Activated CD8-positive, alpha-beta memory T cell treated with anti-CD3 and anti-CD28 coated beads, Interleukin-2, amount 50 U/mL, for 48 hours (primary cell): ENCODE measurements around the gene CCDC183.
"Not testable (repeated sequence)": the region's sequence is repeated elsewhere in the genome, so short reads cannot be mapped to it uniquely, and the experiment has no call there.

Source experiments
- DNase-seq: peaks from one replicate; pipeline ENCODE4 v3.0.0-alpha.2; 2020

CCDC183 gene

DNA sequence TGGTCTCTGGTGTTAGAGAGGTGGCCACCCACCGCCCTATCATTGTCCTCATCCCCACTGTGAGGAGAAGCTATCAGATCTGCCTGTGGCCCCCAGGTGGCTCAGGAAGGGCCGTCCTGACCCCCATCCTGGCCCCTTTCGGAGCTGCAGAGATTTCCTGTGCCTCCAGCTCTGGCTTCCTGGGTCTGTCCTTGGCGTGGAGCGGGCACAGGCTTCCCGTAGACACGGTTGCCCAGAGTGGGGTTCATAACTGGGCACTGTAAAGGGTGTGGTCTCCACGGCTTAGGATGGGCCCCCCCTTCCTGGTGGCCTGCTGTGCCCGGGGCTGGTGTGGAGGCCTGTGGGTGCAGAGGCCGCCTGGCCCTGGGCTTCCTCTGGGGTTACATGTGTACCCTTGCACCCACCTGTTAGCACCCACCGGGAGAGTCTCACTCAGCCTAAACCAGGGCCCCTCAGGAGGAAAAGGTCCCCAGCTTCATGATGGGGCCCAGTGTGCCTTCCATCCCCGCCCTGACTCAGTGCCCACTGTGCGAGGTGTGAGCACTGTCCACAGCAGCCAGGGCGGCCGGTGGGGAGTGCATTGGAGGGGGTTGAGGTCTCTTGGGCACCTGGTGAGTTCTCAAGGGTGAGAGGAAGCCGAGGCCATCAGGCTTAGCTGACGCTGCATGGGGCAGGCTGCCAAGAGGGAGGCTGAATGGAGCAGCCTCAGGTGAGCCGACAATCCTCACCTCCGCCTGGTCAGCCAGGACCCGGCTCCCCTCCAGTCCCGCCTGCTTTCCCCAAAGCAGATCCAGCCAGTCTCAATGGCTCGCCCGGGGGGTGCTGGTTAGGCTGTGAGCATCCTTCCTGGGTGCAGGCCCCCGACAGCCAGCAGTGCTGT, 30.8 kb downstream of the CCDC183 start:
- DNase-seq: no peak

DNA sequence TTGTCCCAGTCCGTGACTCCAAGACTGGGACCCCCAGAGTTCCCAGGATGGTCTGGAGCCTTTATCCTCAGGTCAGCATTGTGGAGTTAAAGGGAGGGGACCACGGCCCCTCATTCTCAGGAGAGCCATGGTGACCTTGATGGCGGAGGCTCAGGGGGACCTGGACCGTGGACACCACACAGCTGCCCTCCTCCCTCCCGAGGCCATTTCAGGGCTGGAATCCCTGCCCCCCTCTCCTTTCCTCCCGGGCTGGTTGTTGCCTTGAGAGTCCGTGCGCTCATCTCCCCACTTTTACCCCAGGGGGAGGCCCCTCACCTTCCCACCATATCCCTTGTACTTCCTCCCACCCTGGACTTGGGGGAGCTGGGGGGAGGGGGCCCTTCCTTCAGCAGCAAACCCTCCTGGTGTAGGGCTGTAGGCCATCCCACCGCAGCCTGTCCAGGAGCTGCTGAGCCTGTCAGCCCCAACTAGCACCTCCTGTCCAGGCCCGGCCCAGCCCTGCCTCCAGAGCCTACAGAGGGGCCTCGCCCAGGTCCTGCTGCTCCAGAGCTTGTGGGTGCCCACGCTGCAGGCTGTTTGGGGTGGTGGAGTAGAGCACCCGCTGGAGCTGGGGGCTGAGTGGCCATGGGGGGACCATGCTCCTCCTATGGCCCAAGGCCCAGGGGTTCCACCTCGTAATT, 31.8 kb downstream of the CCDC183 start:
- no peak for DNase-seq

DNA sequence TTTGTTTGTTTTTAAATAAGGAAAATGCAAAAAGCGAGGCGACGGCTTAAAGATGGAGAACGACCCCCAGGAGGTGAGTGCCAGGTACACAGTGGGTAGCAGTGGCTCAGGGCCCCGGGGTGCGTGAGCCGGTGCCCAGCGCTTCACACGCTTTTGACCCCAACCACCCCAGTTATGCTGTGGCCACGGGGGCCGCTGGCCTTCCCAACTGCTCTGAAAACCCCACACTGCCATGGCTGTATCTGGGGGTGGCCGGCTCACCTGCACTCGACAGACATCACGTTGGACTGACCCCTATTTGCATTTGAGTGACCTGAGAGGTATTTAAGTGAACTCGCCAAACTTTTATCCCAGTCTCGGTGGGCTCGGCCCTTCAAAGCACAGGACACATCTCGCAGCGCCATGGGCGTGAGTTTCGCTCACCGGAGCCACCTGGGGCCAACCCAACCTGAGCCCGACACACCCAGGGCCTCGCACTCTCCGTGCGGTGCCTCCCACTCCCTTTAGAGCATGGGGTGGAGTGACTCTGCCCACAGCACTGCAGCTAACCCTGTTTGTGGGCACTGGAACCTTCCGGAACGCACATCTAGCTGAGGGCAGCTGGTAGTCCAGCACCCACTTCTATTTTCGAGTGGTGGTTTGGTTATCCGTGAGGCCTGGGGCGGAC, 32.5 kb downstream of the CCDC183 start:
- DNase-seq: no peak

DNA sequence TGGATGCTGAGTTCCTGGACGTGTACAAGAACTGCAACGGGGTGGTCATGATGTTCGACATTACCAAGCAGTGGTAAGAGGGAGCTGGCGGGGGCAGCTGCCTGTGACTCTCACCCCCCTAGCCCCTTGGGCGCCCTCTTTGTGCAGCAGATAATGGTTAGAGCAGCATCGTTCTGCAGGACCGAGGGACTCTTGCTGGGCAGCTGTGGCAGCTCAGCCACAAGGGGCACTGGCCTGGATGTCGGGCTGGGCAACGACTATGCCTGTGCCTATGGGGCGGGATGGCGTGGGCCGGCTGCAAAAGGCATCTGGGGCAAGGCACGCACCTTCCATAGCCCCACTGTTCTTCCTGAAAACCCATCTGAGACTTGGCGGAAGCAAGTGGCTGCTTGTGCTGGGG, 33.3 kb downstream of the CCDC183 start:
- no peak for DNase-seq

DNA sequence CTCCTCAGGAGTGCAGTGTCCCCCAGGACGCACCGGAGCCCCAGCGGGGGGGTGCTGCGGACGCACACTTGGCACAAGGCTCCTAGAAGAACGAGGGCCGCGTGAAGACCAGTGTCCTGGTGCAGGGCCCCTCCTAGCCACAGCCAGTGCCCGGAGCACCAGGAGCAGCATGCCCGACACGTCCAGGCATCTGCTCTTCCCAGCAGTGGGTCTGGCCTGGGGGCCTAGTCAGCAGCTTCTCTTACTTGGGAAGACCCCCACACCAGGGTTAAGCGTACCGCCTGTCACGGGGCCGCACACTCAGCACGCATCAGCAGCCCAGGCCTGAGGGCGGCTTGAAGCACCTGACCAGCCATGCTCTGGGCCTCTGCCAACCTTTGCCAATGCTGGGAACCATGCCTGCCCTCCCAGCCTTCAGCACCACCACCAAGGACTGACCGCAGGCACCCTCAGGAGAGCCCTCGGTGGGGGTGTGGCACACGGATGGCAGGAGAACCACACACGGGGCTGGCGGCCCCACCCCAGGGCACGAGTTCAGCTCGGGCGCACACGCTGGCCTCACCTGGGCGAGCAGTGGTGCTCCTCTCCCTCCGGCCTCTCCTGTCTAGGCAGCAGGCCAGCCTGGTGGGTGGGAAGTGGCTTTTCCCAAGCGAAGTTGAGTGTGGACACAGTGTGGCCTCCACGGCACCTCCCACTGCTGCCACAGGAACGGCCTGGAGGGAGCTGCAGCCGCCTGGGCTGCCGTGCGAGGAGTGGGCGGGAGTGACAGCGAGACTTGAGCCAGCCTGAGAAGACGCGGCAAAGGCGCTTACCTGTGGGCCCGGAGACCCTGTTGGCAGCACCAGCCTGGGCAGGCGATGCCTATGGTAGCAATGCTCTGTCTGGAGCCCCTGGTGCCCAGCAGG, 34.1 kb downstream of the CCDC183 start:
- DNase-seq: no peak

DNA sequence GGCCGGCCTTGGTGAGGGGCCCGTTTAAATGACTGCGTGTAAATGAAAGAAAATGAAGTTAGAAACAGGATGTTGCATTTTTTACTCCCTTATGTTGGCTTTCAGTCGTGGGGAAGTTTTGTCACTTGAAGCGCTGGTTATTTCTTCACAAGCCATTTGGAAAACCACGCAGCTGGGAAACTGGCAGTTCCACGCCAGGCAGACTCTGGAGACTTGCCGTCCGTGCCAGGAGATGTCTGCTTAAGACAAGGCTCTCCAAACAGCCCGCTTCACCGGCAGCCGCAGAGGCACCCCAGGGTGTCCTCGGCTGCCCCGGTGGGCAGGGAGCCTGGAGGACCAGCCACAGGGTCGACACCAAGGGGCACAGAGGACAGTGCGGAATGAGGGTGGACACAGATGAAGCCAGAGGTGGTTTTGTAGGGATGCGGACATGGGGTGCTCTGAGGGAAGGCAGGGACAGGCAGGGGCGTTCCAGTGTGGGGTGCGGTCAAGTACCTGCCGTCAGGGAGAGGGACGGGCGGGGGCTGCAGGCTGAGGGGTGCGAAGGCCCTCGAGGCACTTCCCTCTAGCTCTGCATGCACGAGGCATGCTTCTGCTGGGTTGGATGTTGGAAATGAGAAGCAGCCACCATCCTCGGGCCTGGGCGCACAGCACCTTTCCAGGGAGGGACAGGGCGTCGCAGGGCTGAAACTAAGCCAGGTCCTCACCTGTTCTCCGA, 35.0 kb downstream of the CCDC183 start:
- no peak for DNase-seq

DNA sequence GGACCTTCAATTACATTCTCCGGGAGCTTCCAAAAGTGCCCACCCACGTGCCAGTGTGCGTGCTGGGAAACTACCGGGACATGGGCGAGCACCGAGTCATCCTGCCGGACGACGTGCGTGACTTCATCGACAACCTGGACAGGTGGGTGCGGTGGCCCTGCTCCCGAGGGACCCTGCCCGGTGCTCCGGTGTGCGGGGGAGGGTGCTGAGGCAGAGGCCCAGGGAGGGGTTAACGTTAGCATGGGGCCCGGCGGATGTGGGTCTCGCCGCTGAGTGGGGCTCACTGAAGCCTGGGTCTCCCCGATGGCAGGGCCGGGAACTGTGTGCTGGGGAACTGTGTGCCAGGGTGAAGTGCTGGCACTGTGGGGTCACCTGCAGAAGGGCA, 35.6 kb downstream of the CCDC183 start:
- no peak for DNase-seq

DNA sequence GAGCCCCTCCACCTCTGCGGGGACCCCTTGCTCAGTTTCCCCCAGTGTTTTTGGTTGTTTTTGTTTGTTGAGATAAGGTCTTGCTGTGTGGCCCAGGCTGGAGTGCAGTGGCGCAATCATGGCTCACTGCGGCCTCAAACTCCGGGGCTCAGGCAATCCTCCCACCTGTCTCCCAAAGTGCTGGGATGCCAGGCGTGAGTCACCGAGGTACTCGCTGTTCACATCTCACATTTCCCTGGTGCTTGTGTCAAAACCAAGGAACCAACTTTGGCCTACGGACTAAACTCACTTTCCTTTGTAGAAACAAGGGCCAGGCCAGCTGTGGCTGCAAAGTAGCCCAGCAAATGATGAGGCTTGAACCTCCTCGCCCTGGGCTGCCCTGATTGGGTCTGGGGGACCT, 36.4 kb downstream of the CCDC183 start:
- no peak for DNase-seq

DNA sequence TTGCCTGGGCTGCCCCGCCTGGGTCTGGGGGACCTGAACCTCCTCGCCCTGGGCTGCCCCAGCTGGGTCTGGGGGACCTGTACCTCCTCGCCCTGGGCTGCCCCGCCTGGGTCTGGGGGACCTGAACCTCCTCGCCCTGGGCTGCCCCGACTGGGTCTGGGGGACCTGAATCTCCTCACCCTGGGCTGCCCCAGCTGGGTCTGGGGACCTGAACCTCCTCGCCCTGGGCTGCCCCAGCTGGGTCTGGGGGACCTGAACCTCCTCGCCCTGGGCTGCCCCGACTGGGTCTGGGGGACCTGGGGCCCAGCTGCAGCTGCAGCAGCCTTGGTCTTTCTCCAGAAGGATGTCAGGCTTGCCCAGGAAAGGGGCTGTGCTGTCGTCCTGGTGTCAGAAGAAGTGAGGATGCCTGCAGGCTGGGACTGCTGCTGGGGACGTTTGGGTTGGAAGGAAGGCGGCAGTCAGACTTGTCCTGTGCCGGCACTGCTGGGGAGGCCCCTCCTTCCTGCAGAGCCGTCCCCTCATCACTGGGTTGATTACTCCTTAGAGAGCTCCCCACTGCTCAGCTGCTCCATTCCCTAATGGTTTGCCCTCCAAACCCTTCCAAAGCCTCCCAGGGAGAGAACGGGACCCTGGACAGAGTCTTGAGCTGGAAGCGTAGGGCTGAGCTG, 37.4 kb downstream of the CCDC183 start:
- not testable (repeated sequence) for DNase-seq

DNA sequence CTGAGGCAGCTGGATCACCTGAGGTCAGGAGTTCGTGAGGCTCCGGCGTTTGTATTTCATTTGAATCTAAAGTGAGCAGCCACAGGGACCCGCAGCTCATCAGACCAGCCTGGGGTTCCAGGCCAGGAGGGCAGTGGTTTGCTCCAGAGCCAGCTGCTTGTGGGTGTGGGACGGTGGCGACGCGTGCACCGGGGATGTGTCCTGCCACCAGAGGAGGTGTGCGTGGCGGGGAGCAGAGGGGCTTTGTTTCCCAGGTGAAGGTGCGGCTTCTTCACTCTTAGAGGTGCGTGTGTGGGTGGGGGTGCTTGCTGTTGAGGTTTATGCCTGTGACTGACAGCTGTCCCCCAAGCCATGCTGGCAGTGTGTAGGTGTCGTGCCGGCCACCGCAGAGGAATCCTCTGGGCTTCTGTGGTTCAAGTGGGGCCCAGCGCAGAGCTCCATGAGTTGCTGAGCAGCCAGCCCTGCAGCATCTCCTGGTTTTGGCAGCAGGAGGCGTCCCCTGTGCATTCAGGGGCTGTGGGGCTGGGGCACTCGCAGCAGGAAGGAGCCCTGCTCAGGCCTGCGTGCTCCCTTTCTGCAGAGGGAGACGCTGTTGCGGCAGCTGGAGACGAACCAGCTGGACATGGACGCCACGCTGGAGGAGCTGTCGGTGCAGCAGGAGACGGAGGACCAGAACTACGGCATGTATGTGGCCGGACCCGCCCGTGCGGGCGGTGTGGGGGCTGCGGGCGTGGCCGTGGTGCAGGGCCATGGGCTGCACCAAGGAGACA, 39.2 kb downstream of the CCDC183 start:
- no peak for DNase-seq

DNA sequence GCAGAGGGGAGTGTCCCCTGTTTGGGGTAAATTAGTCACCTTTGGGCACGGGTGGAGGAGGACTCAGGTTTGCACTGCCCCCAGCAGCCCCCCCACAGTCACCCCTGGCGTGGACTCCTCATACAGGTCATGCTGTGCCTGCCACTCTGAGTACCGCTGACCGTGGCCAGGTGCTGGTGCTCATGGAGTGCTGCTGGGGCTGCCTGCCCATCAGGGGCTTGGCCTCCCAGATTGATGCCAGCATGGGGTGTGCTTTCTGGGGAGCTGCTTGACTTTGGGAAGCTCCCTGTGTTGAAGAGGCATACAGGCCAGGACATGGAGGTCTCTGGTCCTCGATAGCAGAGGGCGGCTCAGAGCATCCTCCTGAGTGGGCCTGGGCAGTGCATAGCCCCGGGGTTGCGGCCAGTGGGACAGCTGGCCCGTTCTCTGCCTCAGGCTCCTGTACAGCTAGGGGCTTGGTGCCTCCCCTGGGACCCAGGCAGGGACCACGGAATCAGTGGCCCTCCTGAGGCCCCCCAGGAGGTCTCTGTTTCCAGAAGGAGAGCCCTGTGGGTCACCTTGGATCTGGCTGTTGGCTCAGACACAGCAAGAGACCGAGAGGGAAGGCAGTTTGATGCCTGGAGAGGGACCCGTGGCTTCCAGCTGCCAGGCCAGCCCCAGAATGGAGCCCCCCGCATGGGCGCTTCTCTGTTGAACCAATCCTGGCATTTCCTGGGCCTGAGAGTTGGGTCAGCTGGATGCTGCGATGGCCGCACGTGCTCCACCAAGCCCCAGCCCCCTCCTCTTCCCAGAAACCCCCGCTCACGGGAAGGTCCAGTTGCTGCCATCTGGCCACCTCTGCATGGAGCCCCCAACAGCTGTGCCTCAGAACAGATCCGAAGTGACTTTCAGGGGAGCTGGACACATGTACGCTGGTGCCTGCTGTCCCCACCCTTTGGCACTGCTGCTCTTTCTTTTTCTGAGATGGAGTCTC, 40.1 kb downstream of the CCDC183 start:
- no peak for DNase-seq

DNA sequence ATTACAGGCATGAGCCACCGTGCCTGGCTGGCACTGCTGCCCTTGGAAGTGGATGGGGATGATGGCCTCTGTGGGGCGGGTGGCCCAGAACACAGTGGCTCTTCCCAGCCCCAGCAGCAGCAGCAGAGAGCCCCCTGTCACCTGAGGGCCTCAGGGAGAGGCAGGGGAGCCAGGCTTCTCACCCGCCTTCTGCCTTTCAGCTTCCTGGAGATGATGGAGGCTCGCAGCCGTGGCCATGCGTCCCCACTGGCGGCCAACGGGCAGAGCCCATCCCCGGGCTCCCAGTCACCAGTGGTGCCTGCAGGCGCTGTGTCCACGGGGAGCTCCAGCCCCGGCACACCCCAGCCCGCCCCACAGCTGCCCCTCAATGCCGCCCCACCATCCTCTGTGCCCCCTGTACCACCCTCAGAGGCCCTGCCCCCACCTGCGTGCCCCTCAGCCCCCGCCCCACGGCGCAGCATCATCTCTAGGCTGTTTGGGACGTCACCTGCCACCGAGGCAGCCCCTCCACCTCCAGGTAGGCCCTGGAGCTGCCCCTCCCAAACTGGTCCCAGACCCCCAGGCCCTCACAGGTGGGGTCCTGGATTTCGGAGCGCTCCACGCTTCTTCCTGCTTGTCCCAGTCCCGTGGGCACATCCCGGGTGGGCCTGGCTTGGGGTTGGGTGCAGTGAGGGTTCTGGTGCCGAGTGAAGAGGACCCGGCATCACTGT, 41.2 kb downstream of the CCDC183 start:
- no peak for DNase-seq

DNA sequence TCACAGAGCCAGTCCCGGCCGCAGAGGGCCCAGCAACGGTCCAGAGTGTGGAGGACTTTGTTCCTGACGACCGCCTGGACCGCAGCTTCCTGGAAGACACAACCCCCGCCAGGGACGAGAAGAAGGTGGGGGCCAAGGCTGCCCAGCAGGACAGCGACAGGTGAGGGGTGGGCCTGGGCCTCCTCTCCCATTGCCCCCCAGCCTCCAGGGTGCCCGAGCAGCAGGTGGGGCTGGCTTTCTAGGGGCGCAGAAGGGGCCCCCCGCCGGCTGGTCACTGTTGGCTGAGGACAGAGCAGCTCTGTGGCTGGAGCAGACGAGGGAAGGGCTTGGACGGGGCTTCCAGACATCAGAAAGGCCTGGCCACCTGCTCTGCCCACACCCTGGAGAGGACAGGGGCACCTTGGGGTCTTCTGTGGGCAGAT, 41.7 kb downstream of the CCDC183 start:
- not testable (repeated sequence) for DNase-seq

DNA sequence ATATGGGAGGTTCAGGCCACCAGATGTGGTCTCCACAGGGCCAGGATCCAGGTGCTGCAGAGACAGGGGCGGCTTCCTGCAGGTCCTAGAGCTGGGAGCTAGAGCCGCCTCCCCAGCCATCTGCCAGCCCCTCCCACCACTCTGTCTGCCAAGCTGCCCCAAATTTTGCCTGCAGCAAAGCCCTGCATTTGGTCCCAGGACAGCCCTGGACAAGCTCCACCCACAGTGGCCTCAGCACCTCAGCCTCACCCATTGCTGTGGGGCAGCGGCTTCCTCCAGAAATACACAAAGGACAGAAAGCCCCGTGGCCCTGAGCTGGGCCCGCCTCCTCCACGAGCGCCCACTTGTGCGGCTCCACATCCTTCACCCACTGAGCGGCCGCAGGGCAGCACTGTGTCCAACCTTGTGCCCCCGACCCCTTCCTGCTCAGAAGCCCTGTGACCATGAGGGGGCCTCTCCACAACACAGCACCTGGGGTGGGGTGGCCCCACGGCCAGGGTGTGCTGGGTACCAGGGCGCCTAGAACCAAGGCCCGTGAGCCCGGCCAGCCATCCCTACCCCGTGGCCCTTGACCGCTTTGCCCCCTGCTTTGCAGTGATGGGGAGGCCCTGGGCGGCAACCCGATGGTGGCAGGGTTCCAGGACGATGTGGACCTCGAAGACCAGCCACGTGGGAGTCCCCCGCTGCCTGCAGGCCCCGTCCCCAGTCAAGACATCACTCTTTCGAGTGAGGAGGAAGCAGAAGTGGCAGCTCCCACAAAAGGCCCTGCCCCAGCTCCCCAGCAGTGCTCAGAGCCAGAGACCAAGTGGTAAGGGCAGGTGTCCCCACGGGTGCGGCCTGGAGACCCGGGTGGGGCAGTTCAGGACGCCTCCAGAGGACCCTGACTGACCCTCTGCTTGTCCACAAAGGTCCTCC, 42.4 kb downstream of the CCDC183 start:
- no peak for DNase-seq

DNA sequence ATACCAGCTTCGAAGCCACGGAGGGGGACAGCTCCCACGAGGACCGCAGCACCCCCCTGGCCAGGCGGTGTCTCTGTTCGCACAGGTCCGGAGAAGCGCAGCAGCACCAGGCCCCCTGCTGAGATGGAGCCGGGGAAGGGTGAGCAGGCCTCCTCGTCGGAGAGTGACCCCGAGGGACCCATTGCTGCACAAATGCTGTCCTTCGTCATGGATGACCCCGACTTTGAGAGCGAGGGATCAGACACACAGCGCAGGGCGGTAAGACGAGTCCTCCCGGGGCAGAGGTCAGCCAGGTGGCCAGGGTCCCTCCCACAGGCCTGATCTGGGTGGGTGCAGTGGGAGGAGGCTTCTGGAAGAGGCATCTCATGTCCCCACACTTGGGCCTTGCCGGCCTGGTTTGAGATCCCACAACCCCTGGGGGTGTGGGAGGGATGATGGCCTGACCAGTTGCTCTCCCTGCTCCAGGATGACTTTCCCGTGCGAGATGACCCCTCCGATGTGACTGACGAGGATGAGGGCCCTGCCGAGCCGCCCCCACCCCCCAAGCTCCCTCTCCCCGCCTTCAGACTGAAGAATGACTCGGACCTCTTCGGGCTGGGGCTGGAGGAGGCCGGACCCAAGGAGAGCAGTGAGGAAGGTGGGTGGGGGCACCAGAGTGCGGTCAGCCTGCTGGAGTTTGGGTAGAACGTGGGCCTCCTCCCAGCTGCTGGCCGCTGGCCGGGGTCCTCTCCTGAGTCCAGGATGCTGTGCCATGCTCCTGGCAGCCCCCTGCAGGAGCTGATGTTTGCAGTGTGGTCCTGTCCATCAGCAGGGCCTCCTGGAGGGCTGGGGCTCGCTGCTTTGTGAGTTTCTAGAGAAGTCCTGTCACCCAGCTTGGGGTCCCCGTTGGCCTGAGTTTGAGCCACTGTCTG, 43.3 kb downstream of the CCDC183 start:
- DNase-seq: no peak

DNA sequence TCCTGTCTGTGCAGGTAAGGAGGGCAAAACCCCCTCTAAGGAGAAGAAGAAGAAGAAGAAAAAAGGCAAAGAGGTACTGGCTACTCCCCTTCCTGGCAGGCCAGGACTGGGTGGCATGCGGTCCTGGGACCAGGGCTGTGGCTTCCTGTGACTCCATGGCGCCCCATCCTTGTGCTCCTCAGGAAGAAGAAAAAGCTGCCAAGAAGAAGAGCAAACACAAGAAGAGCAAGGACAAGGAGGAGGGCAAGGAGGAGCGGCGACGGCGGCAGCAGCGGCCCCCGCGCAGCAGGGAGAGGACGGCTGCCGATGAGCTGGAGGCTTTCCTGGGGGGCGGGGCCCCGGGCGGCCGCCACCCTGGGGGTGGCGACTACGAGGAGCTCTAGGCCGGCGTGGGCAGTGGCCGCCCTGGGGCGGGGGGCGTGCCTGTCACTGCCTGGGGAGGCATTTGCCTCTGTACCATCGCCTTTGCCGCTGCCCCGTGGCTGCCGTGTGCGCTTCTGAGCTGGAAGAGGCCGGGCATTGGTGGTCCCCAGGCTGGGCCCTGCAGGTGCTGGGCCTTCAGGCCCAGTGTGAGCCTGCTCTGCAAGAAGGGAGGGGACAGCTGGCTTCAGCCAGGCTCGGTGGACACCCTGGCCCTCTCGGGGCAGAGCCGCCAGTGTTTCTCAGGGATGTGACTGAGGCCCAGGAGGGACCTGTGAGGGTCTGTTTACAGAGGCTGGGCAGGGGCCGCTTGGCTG, 44.2 kb downstream of the CCDC183 start:
- DNase-seq: no peak
